ENCODE results near the gene FBXL22. TPM values are rescaled to one million over a fixed set of nuclear protein-coding genes. Genes with fewer than 3 reads are reported as not detected.
A peak's percentile ranks its signal among the peaks of the same experiment; 100 is the strongest.

Gene FBXL22
- polyA plus RNA-seq (2012; ENCODE audit: insufficient read length, low read depth): 1.6 TPM

GRCh38 chr15:63597038-63597790, at the start of gene FBXL22:
TSS of gene FBXL22 (plus strand) at chr15:63597387. CDS start at chr15:63597393, 6 bp downstream.
- 0 out of 2 replicates have a peak, but pooled peaks have one; percentile 9 for TF ChIP-seq POLR2AphosphoS5 (IDR thresholded peaks at IDR 0.05; ENCODE audit: low read depth, low read length)
- TF ChIP-seq REST (IDR thresholded peaks at IDR 0.05; ENCODE audit: insufficient read depth in 1 of 2, low read depth in 2 of 2, low read length in 2 of 2): no peak

GRCh38 chr15:63551400-63551799, 45.8 kb upstream of the FBXL22 start:
- peak; percentile 33; the same call in 1 of the 2 replicates for TF ChIP-seq SIN3A (IDR thresholded peaks at IDR 0.05; ENCODE audit: borderline replicate concordance, insufficient read depth, low read length)
- no peak for TF ChIP-seq TAF1 (IDR thresholded peaks at IDR 0.05; ENCODE audit: borderline replicate concordance, insufficient read depth, low read length)

- TF ChIP-seq POLR2AphosphoS5 (IDR thresholded peaks at IDR 0.05; ENCODE audit: low read depth, low read length) (no peak), REST (IDR thresholded peaks at IDR 0.05; ENCODE audit: insufficient read depth in 1 of 2, low read depth in 2 of 2, low read length in 2 of 2) (no peak), TAF1 (IDR thresholded peaks at IDR 0.05; ENCODE audit: borderline replicate concordance, insufficient read depth, low read length) (no peak), FOXP2 (optimal IDR thresholded peaks at IDR 0.05; ENCODE audit: borderline replicate concordance, extremely low read depth, extremely low read length, insufficient read depth) (no peak), SIN3A (IDR thresholded peaks at IDR 0.05; ENCODE audit: borderline replicate concordance, insufficient read depth, low read length) (no peak)
These were observed 43.8 kb upstream of the FBXL22 start for GRCh38 chr15:63553388-63553791.

- TF ChIP-seq POLR2AphosphoS5 (IDR thresholded peaks at IDR 0.05; ENCODE audit: low read depth, low read length) (no peak), TAF1 (IDR thresholded peaks at IDR 0.05; ENCODE audit: borderline replicate concordance, insufficient read depth, low read length) (no peak), REST (IDR thresholded peaks at IDR 0.05; ENCODE audit: insufficient read depth in 1 of 2, low read depth in 2 of 2, low read length in 2 of 2) (no peak), FOXP2 (optimal IDR thresholded peaks at IDR 0.05; ENCODE audit: borderline replicate concordance, extremely low read depth, extremely low read length, insufficient read depth) (no peak), SIN3A (IDR thresholded peaks at IDR 0.05; ENCODE audit: borderline replicate concordance, insufficient read depth, low read length) (no peak)
These were observed 42.8 kb upstream of the FBXL22 start for GRCh38 chr15:63554337-63554927.

GRCh38 chr15:63555507-63555906, 41.7 kb upstream of the FBXL22 start:
- TF ChIP-seq TAF1 (IDR thresholded peaks at IDR 0.05; ENCODE audit: borderline replicate concordance, insufficient read depth, low read length) (no peak), SIN3A (IDR thresholded peaks at IDR 0.05; ENCODE audit: borderline replicate concordance, insufficient read depth, low read length) (no peak), REST (IDR thresholded peaks at IDR 0.05; ENCODE audit: insufficient read depth in 1 of 2, low read depth in 2 of 2, low read length in 2 of 2) (no peak), FOXP2 (optimal IDR thresholded peaks at IDR 0.05; ENCODE audit: borderline replicate concordance, extremely low read depth, extremely low read length, insufficient read depth) (no peak)

Measured in PFSK-1 (cell line).